H1 (cell line): ENCODE results near the gene PPIC.

Experiments
- ATF2 ChIP-seq: IDR thresholded peaks from 2 replicates; pipeline ENCODE4 v1.6.1; 2012; ENCODE audit warnings: low read length, inconsistent platforms
- BRCA1 ChIP-seq: IDR thresholded peaks from 2 replicates; pipeline ENCODE4 v1.6.1; 2012; ENCODE audit warnings: low read depth, low read length, improper control_type of control experiment
- EP300 ChIP-seq, 2 experiments: IDR thresholded peaks; 1 replicate in 1 of 2; 2 replicates in 1 of 2; pipeline ENCODE4 v1.6.1; 2011 to 2012; ENCODE audit warnings: low read depth in 2 of 2, low read length in 2 of 2, mild to moderate bottlenecking in 2 of 2, borderline replicate concordance in 1 of 2, inconsistent platforms in 1 of 2, moderate library complexity in 1 of 2
- EZH2 ChIP-seq: fragments of 200-600 bp; sonication (generic); IDR thresholded peaks from 2 replicates; pipeline ENCODE4 v1.7.1; 2012; ENCODE audit warnings: low read depth, mild to moderate bottlenecking, moderate library complexity, low read length, inconsistent platforms; ENCODE audit not compliant: severe bottlenecking
- GTF2F1 ChIP-seq: IDR thresholded peaks from 2 replicates; pipeline ENCODE4 v1.6.1; 2012; ENCODE audit warnings: low read depth, low read length, improper control_type of control experiment, borderline replicate concordance
- JUN ChIP-seq: IDR thresholded peaks from 2 replicates; pipeline ENCODE4 v1.6.1; 2011; ENCODE audit warnings: low read depth, mild to moderate bottlenecking, improper control_type of control experiment, low read length
- NANOG ChIP-seq: IDR thresholded peaks from 2 replicates; pipeline ENCODE4 v1.6.1; 2011; ENCODE audit warnings: low read length, low read depth, mild to moderate bottlenecking, inconsistent platforms; ENCODE audit not compliant: insufficient read depth, poor library complexity, severe bottlenecking
- POLR2A ChIP-seq, 2 experiments: IDR thresholded peaks; 1 replicate in 1 of 2; 2 replicates in 1 of 2; pipeline ENCODE4 v1.6.1; 2011; ENCODE audit warnings: low read depth in 2 of 2, low read length in 2 of 2, mild to moderate bottlenecking in 2 of 2; ENCODE audit errors: control extremely low read depth in 1 of 2
- RNF2 ChIP-seq: fragments of 200-900, 300-1000 bp; sonication (generic); IDR thresholded peaks from 2 replicates; pipeline ENCODE4 v1.7.1; 2016; ENCODE audit warnings: borderline replicate concordance, low read depth, mild to moderate bottlenecking, antibody characterized with exemption, low read length; ENCODE audit not compliant: poor library complexity, severe bottlenecking; ENCODE audit errors: missing control alignments
- SIN3A ChIP-seq, 2 experiments: IDR thresholded peaks in 1 of 2; conservative IDR thresholded peaks in 1 of 2; 2 replicates each; pipeline ENCODE4 v1.6.1; 2011 to 2012; ENCODE audit warnings: low read length in 2 of 2, improper control_type of control experiment in 1 of 2, low read depth in 1 of 2, mild to moderate bottlenecking in 1 of 2
- TEAD4 ChIP-seq: IDR thresholded peaks from 2 replicates; pipeline ENCODE4 v1.6.1; 2012; ENCODE audit warnings: low read depth, low read length, inconsistent platforms, mixed read lengths
- YY1 ChIP-seq: IDR thresholded peaks from 2 replicates; pipeline ENCODE4 v1.6.1; 2011; ENCODE audit warnings: low read depth, mild to moderate bottlenecking, low read length
- TF ChIP-seq, protein P1 (sequence below), 3 experiments: IDR thresholded peaks; 1 replicate in 2 of 3; 2 replicates in 1 of 3; pipeline versions ENCODE4 v1.5.1 to v1.6.1; 2011; ENCODE audit warnings: low read length in 3 of 3, mild to moderate bottlenecking in 3 of 3, inconsistent platforms in 2 of 3, low read depth in 1 of 3, moderate library complexity in 1 of 3; ENCODE audit not compliant: insufficient read depth in 1 of 3; ENCODE audit errors: control extremely low read depth in 1 of 3

GRCh38 chr5:123046222-123046621 lies 9.7 kb upstream of the PPIC start:
- TF ChIP-seq ATF2 (no peak), POLR2A (IDR thresholded peaks at IDR 0.05; ENCODE audit: control extremely low read depth in 1 of 2, low read depth in 2 of 2, low read length in 2 of 2) (no peak), EP300 (IDR thresholded peaks at IDR 0.05; ENCODE audit: borderline replicate concordance in 1 of 2, low read depth in 2 of 2, low read length in 2 of 2) (no peak), TEAD4 (no peak), JUN (no peak), YY1 (no peak), BRCA1 (no peak), RNF2 (no peak), SIN3A (conservative IDR thresholded peaks at IDR 0.05 in 1 of 2, IDR thresholded peaks at IDR 0.05 in 1 of 2; ENCODE audit: low read depth in 1 of 2, low read length in 2 of 2) (no peak), GTF2F1 (no peak), EZH2 (no peak), NANOG (no peak)
- TF ChIP-seq, protein P1, sequence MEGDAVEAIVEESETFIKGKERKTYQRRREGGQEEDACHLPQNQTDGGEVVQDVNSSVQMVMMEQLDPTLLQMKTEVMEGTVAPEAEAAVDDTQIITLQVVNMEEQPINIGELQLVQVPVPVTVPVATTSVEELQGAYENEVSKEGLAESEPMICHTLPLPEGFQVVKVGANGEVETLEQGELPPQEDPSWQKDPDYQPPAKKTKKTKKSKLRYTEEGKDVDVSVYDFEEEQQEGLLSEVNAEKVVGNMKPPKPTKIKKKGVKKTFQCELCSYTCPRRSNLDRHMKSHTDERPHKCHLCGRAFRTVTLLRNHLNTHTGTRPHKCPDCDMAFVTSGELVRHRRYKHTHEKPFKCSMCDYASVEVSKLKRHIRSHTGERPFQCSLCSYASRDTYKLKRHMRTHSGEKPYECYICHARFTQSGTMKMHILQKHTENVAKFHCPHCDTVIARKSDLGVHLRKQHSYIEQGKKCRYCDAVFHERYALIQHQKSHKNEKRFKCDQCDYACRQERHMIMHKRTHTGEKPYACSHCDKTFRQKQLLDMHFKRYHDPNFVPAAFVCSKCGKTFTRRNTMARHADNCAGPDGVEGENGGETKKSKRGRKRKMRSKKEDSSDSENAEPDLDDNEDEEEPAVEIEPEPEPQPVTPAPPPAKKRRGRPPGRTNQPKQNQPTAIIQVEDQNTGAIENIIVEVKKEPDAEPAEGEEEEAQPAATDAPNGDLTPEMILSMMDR (IDR thresholded peaks at IDR 0.05; ENCODE audit: control extremely low read depth in 1 of 3, insufficient read depth in 1 of 3, low read depth in 1 of 3, low read length in 3 of 3): no peak
